GM18907 (cell line): ENCODE measurements around the gene HDGFL3.

Source experiments
- ATAC-seq: cut with Tn5 transposase; IDR thresholded peaks from one replicate; pipeline ENCODE4 v1.9.1; 2021; ENCODE audit warnings: mild to moderate bottlenecking, moderate library complexity; ENCODE audit not compliant: unreplicated experiment

HDGFL3 gene

GRCh38 chr15:83132861-83133523 lies 74.6 kb downstream of the HDGFL3 start:
- ATAC-seq: no peak

DNA sequence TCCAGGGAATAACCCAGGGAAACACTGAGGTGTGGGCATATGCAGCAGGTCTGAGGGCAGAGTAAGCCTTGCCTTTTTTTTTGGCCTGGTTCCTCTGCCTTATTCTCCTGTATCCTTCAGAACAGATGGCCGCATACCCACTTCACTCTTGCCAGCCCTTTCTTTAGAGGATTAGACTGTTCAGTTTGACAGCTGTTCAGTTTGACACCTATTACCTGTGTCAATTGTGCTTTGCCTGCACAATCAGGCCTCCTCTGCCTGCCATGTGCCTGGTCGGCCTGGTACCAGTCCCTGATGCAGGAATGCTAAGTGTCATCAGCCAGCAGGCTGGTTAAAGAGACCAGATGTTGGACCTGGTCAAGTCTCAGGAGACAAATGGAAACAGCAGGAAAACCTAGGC lies 77.8 kb downstream of the HDGFL3 start:
- ATAC-seq: no peak

DNA sequence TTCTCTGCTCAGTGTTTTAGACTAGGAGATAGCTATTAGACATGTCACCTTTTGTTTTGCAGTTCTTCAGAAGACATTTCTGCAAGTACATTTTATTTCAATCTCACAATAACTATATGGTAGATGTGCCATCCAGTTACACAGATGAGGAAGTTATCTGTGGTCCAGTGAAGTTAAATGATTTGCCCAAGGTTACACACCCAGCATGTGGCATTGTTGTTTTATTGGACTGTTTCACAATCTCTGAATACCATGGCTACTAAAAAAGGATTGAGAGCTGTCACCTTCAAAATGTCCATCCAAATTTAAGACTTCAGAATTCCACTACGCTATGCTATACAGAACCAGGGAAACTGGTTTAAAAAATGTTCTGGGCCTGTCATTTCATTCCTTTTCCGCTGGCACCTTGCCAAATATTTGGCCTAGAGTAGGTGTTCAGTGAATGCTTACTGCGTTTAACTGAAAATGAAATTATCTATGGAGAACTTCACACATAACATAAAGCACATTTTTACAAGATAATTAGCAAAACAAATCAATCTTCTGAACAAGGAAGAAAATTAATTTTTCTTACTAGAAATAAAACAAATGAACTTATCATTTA lies 80.0 kb downstream of the HDGFL3 start:
- no peak for ATAC-seq

GRCh38 chr15:83123529-83123928 lies 84.1 kb downstream of the HDGFL3 start:
- no peak for ATAC-seq

DNA sequence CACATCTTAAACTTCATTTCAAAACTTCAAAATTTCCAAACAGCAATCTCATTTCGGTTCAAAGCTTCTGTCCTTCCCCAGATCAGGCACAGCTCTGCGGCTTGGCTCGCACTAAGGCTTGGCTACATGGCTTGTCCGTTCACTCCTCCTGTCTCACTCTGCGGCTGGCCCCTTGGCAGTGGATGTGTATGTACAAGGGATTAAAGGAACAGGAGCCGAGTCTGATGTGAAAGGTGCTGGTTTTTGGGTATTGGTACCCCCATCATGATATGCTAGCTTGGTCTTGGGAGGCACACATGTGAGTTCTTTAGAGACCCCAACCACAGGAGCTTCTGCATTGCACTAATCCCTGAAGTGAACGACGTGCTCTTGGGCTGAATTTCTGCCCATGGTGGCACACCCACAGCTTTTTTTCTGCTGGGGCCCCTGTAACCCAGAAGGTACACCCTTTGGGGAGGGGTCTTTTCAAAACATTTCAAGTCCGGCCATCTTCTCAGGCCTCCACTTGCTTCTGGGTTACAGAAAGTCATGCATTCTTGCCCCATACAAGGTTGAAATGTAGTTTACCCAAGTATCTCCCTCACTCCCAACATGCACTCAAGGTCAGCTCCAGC lies 87.5 kb downstream of the HDGFL3 start:
- ATAC-seq: no peak

DNA sequence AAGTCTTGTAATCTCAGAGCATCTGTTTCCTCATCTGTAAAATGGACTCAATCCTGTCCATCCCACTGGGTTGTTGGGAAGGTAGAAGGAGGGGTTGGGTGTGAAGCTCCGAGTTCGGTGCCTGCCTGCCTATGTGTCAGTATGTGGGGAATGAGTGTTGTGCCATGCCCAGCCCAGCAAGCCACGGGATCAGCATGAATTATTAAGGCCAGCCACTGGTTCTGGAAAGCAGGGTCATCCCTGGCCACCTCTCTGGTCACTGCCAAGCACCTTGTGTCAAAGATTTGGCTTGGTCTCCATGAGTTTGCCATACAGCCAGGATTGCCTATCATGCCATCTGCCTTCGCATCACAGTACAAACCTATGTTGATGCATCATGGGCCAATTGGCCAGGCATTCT lies 88.7 kb downstream of the HDGFL3 start:
- ATAC-seq: no peak

DNA sequence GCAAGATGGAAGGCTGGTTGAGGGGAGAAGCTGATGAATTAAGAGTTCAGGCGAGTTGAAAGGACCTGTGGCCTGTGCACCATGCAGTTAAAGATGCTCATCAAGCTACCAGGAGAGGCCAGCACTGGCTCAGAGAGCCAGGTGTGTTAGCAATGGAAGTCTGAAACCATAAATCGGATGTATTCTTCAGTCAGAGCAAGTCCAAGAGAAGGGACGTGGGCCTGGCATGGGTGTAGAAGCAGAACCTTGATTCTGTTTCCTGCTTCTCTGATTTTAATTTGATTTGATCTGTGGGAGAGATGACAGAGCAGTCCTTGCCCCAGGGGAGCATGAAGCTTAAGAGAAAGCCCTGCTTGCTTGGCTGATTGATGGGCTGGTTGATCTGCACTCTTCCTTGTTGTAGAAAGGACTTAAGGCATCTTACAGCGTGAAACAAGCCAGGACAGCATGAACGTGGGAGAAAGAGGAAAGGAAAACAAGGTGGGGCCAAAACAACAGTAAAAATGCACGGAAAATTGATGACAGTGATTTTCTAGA lies 89.3 kb downstream of the HDGFL3 start:
- ATAC-seq: no peak

GRCh38 chr15:83115831-83116565 lies 91.6 kb downstream of the HDGFL3 start:
- ATAC-seq: no peak

GRCh38 chr15:83115410-83115809 lies 92.2 kb downstream of the HDGFL3 start:
- ATAC-seq: no peak

DNA sequence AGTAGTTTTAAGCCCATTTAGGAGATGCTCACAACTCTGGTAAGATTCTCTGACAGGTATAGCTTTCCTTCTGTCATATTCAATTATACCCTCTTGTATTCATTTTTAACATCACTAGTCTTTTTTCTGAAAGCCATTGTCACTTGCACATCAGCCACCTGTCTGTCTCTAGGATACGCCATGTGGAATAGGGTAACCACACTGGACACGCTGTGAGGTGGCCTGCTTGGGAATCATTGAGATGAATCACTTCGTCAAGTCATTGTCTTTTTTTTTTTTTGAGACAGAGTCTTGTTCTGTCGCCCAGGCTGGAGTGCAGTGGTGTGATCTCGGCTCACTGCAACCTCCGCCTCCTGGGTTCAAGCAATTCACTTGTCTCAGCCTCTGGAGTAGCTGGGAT lies 92.8 kb downstream of the HDGFL3 start:
- ATAC-seq: no peak

DNA sequence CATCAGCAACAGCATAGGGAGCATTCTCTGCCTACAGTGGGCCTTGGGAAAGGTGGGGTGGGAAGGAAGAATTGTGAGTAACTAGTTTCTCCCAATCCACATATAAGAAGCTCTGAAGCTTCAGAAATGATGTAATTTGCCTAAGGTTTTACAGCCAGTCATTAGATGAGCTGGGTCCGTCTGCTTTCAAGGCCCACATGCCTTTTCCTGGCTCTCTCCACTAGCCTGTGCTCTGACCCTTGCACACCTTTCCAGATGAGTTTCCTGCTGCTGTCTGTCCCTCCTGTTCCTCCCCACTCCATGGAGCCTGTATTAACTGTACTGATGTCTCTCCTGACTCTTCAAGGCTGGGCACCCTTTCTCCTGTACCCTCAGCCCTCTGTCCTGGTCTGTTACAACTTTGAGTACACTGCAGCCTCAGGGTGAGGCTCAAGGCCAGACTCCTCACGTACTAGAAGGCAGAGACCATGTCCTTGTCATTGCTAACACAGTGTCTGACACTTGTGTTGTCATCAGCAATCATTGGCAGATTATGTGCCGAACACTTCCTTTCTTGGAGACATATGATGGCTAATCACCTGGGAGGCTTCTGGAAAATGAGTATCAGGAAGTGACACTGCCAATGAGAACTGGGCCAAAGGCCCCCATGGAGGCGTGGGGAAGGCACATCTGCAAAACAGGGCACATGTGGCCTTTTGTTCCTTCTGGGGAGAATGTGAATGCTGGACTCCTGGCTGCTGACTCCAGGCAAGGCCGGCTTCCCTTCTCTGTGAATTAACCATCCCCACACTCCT lies 93.5 kb downstream of the HDGFL3 start:
- ATAC-seq: no peak

DNA sequence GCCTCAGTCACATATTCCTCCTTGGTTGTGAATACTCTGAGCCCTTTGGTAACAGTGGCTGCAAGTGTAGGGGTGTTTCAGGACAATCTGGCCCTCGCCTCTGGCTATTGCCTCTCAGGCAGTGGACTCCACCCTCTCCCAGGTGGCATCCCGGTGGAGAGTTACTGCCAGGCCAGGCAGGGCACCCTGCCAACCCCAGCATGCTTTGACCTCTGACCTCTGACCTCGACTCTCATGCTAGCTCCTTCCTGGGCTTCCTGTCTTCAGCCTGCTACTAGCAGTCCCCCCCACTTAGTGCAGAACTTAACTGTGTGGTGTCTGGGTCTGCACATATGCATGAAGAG lies 94.7 kb downstream of the HDGFL3 start:
- no peak for ATAC-seq

DNA sequence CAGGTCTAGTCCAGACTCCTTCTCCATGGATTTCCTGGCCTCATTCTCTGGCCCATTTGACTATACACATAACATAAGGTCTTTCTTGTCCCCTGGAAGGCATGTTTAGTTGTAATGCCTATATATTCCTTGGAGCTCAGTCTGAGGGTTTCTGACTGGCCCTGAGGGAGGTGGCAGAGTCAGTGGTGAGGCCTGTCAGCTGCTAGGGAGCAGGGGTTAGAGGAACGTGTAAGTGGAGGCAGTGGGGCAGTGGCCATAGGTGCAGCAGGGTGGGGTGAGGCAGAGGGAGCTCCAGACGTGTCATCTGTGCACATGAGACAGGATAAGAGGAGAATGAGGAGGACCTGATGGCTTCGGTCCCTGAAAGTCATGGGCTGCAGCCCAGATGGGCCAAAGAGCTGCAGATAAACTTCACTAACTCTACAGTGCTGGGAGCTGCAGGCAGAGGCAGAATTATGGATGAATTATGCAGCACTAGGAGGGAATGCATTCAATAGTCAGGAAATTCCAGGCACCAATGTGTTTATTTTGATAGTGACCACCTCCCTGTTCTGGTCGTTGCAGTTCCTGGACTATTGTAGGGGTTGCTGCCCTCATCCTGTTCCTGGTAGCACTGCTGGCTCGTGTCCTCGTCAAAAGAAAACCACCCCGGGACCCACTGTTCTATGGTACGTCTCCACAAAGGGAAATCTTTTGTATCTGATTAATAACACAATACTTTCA lies 95.2 kb downstream of the HDGFL3 start:
- no peak for ATAC-seq

DNA sequence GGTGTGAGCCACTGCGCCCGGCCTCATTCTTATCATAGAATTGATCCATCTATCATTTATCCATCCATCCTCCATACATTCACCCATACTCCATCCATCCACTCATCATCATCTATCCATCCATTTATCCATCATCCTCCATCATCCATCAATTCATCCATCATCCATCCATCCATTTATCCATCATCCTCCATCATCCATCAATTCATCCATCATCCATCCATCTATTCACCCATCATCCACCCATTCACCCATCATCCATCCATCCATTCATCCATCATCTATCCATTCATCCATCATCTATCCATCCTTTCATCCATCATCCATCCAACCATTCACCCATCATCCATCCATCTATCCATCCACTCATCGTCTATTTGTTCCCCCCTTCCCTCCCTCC lies 96.5 kb downstream of the HDGFL3 start:
- no peak for ATAC-seq

GRCh38 chr15:83110381-83110780 lies 97.2 kb downstream of the HDGFL3 start:
- no peak for ATAC-seq

GRCh38 chr15:83109532-83109931 lies 98.1 kb downstream of the HDGFL3 start:
- ATAC-seq: no peak

DNA sequence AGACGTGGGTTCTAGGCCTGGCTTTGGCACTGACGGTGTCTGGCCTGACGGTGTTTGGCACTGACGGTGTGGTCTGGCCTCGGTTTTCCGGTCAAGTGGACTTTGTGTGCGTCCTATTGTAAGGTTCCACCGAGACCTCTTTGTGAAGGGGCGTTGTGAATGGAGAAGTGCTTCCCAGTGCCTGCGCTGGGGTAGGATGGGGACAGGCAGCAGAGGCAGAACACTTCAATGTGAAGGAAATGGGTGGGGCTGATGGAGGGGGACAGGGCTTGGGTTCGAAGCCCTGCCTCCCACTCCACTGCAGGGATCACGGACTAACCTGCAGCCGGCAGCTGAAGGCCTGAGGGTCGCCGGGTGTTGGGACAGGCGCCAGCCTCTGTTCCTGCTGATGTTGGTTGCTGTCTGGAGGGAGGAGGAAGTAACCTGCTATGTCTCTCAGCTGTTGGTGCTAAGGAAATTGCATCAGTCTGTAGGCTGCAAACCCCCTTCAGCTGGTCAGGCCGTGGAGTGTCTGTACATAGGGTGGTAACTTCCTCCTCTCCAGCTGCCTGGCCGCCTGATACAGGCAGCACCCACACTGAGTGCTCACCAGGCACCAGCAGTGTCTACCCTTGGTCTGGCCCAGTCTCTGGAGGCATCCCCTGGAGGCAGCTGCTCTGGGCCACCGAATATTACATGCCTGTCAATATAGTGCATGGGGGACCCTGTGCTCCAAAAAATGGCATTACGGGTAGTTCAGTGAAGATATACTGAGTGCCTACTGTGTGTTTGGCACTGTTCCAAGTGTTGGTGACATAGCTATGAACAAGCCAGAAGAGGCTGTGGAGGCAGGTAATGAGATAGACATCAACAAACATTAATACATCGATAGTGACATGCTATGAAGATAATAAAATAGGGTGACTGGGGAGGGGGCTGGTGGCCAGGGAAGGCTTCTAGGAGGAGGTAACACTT lies 99.1 kb downstream of the HDGFL3 start:
- peak; percentile 73 for ATAC-seq

GRCh38 chr15:83107841-83108181 lies 99.8 kb downstream of the HDGFL3 start:
- peak; percentile 12 for ATAC-seq
